K562 (cell line): ENCODE results near the gene DPP3. TPM values are rescaled to one million over a fixed set of nuclear protein-coding genes. Genes with fewer than 3 reads are reported as not detected.

Experiments used
- BHLHE40 ChIP-seq: IDR thresholded peaks from 2 replicates; pipeline ENCODE4 v1.6.1; 2011; ENCODE audit warnings: low read length, improper control_type of control experiment
- CTCF ChIP-seq, 3 experiments: IDR thresholded peaks in 2 of 3; conservative IDR thresholded peaks in 1 of 3; 2 replicates each; pipeline ENCODE4 v1.5.1; 2011 to 2012; ENCODE audit warnings: low read length in 3 of 3, mild to moderate bottlenecking in 3 of 3, control low read depth in 2 of 3, improper control_type of control experiment in 1 of 3, inconsistent platforms in 1 of 3, low read depth in 1 of 3, mixed read lengths in 1 of 3, moderate library complexity in 1 of 3; ENCODE audit not compliant: insufficient read depth in 2 of 3
- CXXC5 ChIP-seq: fragments of 250-450 bp; sonication (Bioruptor Pico); IDR thresholded peaks from 2 replicates; pipeline ENCODE4 v1.8.0; 2022; ENCODE audit warnings: inconsistent platforms, mild to moderate bottlenecking, moderate library complexity
- ELF4 ChIP-seq: fragments of 450-650 bp; formaldehyde crosslinking; IDR thresholded peaks from 2 replicates; pipeline ENCODE4 v1.4.0; 2022; ENCODE audit warnings: missing genetic modification characterization
- GTF2E2 ChIP-seq: fragments of 200-800 bp; sonication (Bioruptor generic); IDR thresholded peaks from 2 replicates; pipeline ENCODE4 v1.6.1; 2016; ENCODE audit warnings: missing genetic modification characterization, missing compliant biosample characterization
- MED1 ChIP-seq: sonication (generic); formaldehyde crosslinking; IDR thresholded peaks from 2 replicates; pipeline ENCODE4 v1.8.1; 2023; ENCODE audit warnings: missing genetic modification reagents, borderline replicate concordance
- NCOA1 ChIP-seq: fragments of 450-650 bp; IDR thresholded peaks from 2 replicates; pipeline ENCODE4 v1.6.1; 2016; ENCODE audit warnings: low read depth
- NR2C2 ChIP-seq, 2 experiments: fragments of 200-800 bp in 1 of 2; sonication (Bioruptor generic) in 1 of 2; sonication (generic) in 1 of 2; formaldehyde crosslinking in 1 of 2; IDR thresholded peaks; 2 replicates each; pipeline versions ENCODE4 v1.6.1 to v1.8.0; 2016 to 2022; ENCODE audit warnings: mild to moderate bottlenecking in 1 of 2, missing compliant biosample characterization in 1 of 2, missing genetic modification characterization in 1 of 2, missing genetic modification reagents in 1 of 2
- PML ChIP-seq: IDR thresholded peaks from 2 replicates; pipeline ENCODE4 v1.6.1; 2012; ENCODE audit warnings: low read length, inconsistent platforms
- POLR2G ChIP-seq: fragments of 200-400 bp; formaldehyde crosslinking; IDR thresholded peaks from 2 replicates; pipeline ENCODE4 v1.6.1; 2017; ENCODE audit warnings: low read depth, mild to moderate bottlenecking, antibody characterized with exemption, low read length, moderate library complexity
- SP2 ChIP-seq: IDR thresholded peaks from 2 replicates; pipeline ENCODE4 v1.6.1; 2011; ENCODE audit warnings: mild to moderate bottlenecking, low read depth, low read length, moderate library complexity; ENCODE audit not compliant: poor library complexity, severe bottlenecking; ENCODE audit errors: extremely low read depth
- SPI1 ChIP-seq: IDR thresholded peaks from 2 replicates; pipeline ENCODE4 v1.6.1; 2011; ENCODE audit warnings: low read depth, low read length, control low read depth, borderline replicate concordance
- TFAM ChIP-seq: fragments of 250-450 bp; sonication (Bioruptor Pico); conservative IDR thresholded peaks from 2 replicates; pipeline ENCODE4 v1.5.0; 2021; ENCODE audit warnings: mild to moderate bottlenecking, moderate library complexity
- TOE1 ChIP-seq, 2 experiments: fragments of 450-650 bp in 1 of 2; sonication (generic) in 1 of 2; formaldehyde crosslinking in 1 of 2; IDR thresholded peaks; 2 replicates each; pipeline versions ENCODE4 v1.7.1 to v1.8.0; 2016 to 2022; ENCODE audit warnings: borderline replicate concordance in 2 of 2, mild to moderate bottlenecking in 2 of 2, antibody characterized with exemption in 1 of 2, inconsistent platforms in 1 of 2, low read depth in 1 of 2, missing genetic modification reagents in 1 of 2, moderate library complexity in 1 of 2
- XRCC5 ChIP-seq: fragments of 200-400 bp; formaldehyde crosslinking; IDR thresholded peaks from 2 replicates; pipeline ENCODE4 v1.6.1; 2017; ENCODE audit warnings: low read depth, mild to moderate bottlenecking, low read length
- ZC3H11A ChIP-seq: IDR thresholded peaks from 2 replicates; pipeline ENCODE4 v1.6.1; 2012; ENCODE audit warnings: low read depth, low read length, improper control_type of control experiment
- ZEB2 ChIP-seq: fragments of 450-650 bp; IDR thresholded peaks from 2 replicates; pipeline ENCODE4 v1.6.1; 2016
- ZNF77 ChIP-seq: fragments of 250-450 bp; sonication (Bioruptor Pico); IDR thresholded peaks from 2 replicates; pipeline ENCODE4 v1.5.0; 2020
- ZNF79 ChIP-seq: fragments of 250-450 bp; sonication (Bioruptor Pico); IDR thresholded peaks from 2 replicates; pipeline ENCODE4 v1.4.0; 2020; ENCODE audit warnings: low read depth, mild to moderate bottlenecking, moderate library complexity
- polyA plus RNA-seq, 8 experiments: library from polyadenylated mRNA; depleted of rRNA in 4 of 8; stranded (reverse) in 5 of 8; unstranded in 3 of 8; fragments of >200 nt; fragmentation: Nextera tagmentation in 2 of 8; fragmentation: Illumina TruSeq in 1 of 8; extraction: Ambion mirVana in 2 of 8; extraction: Trizol in 1 of 8; gene quantifications; 2 replicates each; pipeline versions ENCODE4 v1.2.1 to v1.2.3, GENCODE V29; 2011 to 2014; ENCODE audit warnings: inconsistent platforms in 1 of 8, missing spikeins in 1 of 8
- total RNA-seq, 7 experiments: library from RNA; depleted of rRNA in 6 of 7; stranded (reverse); fragments of >200 nt in 6 of 7; fragmentation: Illumina TruSeq in 2 of 7; extraction: Trizol in 2 of 7; gene quantifications; 2 replicates each; pipeline versions ENCODE4 v1.2.1 to v1.2.3, GENCODE V29; 2011 to 2021; ENCODE audit warnings: low replicate concordance in 1 of 7
- TF ChIP-seq, protein P1 (sequence below): fragments of 450-650 bp; formaldehyde crosslinking; IDR thresholded peaks from 2 replicates; pipeline ENCODE4 v1.4.0; 2020; ENCODE audit warnings: mild to moderate bottlenecking, moderate library complexity
- TF ChIP-seq, protein P2 (sequence below): fragments of 250-450 bp; sonication (Bioruptor Pico); IDR thresholded peaks from 2 replicates; pipeline ENCODE4 v1.4.0; 2020; ENCODE audit warnings: borderline replicate concordance

DPP3 gene
- total and polyA plus RNA-seq, 9 of the 15 experiments (the other 6 are each of a cell fraction or from before 2014, with no cell fraction given) = 3.7 to 69.2 (median 43.3) TPM

DNA sequence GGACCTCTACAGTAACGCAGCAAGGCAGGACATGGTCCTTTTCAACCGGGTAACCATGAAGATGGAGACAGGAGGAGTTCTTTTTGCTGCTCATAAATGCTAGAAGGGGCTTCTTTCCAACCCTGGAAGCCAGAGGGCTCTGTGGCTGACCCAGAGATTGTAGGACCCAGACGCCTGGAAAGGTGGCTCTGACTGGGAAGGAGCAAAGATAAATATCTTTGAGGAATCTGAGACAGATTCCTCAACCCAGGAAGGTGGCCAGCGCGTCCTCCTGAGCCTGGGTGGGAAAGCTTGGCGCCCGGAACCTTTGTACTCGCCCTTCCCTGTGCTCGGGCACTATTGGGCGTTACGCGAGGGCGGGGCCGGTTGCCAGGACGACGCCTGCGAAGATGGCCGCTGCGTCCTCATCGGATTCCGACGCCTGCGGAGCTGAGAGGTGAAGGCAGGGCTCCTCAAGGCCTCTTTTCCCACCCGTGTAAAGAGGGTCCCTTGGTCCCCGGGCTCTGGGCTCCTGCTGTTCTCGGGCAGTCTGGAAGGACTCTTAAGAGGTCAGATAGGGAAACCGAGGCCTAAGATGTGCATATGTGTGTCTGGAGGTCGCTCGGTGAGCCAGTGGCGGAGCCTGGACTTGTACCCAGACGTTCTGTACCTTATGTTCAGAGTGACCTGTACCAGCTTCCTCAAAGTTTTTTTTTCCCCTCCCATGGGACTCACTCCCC lies 30.2 kb downstream of the DPP3 start, which contains the start of gene BBS1 (continued):
- TF ChIP-seq GTF2E2 (tag) (peak; percentile 88), ZNF79 (CRISPR knock-in tag) (no peak), TFAM (CRISPR knock-in tag) (no peak), ELF4 (CRISPR knock-in tag) (no peak), TOE1 (IDR thresholded peaks at IDR 0.05; ENCODE audit: borderline replicate concordance) (peak; percentile 70; the same call in 1 of the 2 replicates), TOE1 (CRISPR knock-in tag; IDR thresholded peaks at IDR 0.05; ENCODE audit: borderline replicate concordance, low read depth) (no peak), CXXC5 (peak; percentile 66), SP2 (no peak), XRCC5 (peak; percentile 98), POLR2G (peak; percentile 85), ZNF77 (CRISPR knock-in tag) (no peak), ZEB2 (peak; percentile 96), ZC3H11A (peak; percentile 82; the same call in 1 of the 2 replicates), SPI1 (no peak), PML (peak; percentile 54), CTCF (IDR thresholded peaks at IDR 0.05 in 2 of 3, conservative IDR thresholded peaks at IDR 0.05 in 1 of 3; ENCODE audit: insufficient read depth in 2 of 3, low read depth in 1 of 3, low read length in 3 of 3) (no peak), MED1 (CRISPR knock-in tag) (no peak), NR2C2 (CRISPR knock-in tag; IDR thresholded peaks at IDR 0.05) (no peak; the same call in 1 of the 2 replicates), NR2C2 (tag; IDR thresholded peaks at IDR 0.05) (no peak; the same call in 1 of the 2 replicates), BHLHE40 (peak; percentile 38; the same call in 1 of the 2 replicates), NCOA1 (peak; percentile 97)
- TF ChIP-seq, protein P1, sequence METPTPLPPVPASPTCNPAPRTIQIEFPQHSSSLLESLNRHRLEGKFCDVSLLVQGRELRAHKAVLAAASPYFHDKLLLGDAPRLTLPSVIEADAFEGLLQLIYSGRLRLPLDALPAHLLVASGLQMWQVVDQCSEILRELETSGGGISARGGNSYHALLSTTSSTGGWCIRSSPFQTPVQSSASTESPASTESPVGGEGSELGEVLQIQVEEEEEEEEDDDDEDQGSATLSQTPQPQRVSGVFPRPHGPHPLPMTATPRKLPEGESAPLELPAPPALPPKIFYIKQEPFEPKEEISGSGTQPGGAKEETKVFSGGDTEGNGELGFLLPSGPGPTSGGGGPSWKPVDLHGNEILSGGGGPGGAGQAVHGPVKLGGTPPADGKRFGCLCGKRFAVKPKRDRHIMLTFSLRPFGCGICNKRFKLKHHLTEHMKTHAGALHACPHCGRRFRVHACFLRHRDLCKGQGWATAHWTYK (CRISPR knock-in tag) = 0 out of 2 replicates have a peak, but pooled peaks have one; percentile 47
- TF ChIP-seq, protein P2, sequence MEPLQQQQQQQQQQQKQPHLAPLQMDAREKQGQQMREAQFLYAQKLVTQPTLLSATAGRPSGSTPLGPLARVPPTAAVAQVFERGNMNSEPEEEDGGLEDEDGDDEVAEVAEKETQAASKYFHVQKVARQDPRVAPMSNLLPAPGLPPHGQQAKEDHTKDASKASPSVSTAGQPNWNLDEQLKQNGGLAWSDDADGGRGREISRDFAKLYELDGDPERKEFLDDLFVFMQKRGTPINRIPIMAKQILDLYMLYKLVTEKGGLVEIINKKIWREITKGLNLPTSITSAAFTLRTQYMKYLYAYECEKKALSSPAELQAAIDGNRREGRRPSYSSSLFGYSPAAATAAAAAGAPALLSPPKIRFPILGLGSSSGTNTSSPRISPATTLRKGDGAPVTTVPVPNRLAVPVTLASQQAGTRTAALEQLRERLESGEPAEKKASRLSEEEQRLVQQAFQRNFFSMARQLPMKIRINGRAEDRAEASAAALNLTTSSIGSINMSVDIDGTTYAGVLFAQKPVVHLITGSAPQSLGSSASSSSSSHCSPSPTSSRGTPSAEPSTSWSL (CRISPR knock-in tag) = no peak
